Spleen (tissue), 7 donors: Measurements from ENCODE around the gene TOP3B.

Experiments
- CTCF ChIP-seq, 11 experiments: fragments of 200-600 bp in 7 of 11; fragments of 450-650 bp in 4 of 11; sonication (generic) in 4 of 11; IDR thresholded peaks in 8 of 11; conservative IDR thresholded peaks in 3 of 11; 1 replicate in 7 of 11; 2 replicates in 4 of 11; pipeline versions ENCODE4 v1.4.0 to v1.8.0; 2016 to 2021; ENCODE audit warnings: antibody characterized with exemption in 11 of 11, inconsistent platforms in 4 of 11, mild to moderate bottlenecking in 1 of 11
- POLR2A ChIP-seq, 3 donors: fragments of 450-650 bp; IDR thresholded peaks; one replicate each; pipeline ENCODE4 v1.5.1; 2017; ENCODE audit warnings: antibody characterized with exemption in 3 of 3, mild to moderate bottlenecking in 1 of 3
- donor health status: DM: no; HTN: no; CAD: no; lungs with moderate emphysema.
- donor health status: DM: no; HTN: no; CAD: no.
- donor health status: DM: no; HTN: no; CAD: no.

- no peak for TF ChIP-seq CTCF (IDR thresholded peaks at IDR 0.05 in 8 of 11, conservative IDR thresholded peaks at IDR 0.05 in 3 of 11)
- no peak for TF ChIP-seq POLR2A (IDR thresholded peaks at IDR 0.05)
Measured at GRCh38 chr22:21951062-21951461, 31.5 kb downstream of the TOP3B start.
